Fibroblast of skin of back (primary cell): ENCODE data around the gene TBC1D22A. TPM values are rescaled to one million over a fixed set of nuclear protein-coding genes. Genes with fewer than 3 reads are reported as not detected.
A peak's percentile ranks its signal among the peaks of the same experiment; 100 is the strongest.
"Not testable (repeated sequence)": the region's sequence is repeated elsewhere in the genome, so short reads cannot be mapped to it uniquely, and the experiment has no call there.

ENCODE experiments used
- DNase-seq: peaks from one replicate; pipeline ENCODE4 v3.0.0-alpha.2; 2013
- polyA plus RNA-seq, 2 experiments: library from polyadenylated mRNA; unstranded; fragments of 120-200 nt; gene quantifications; one replicate each; pipeline ENCODE4 v1.2.1, GENCODE V29; 2013; ENCODE audit not compliant: insufficient read length in 2 of 2

The TBC1D22A gene, protein sequence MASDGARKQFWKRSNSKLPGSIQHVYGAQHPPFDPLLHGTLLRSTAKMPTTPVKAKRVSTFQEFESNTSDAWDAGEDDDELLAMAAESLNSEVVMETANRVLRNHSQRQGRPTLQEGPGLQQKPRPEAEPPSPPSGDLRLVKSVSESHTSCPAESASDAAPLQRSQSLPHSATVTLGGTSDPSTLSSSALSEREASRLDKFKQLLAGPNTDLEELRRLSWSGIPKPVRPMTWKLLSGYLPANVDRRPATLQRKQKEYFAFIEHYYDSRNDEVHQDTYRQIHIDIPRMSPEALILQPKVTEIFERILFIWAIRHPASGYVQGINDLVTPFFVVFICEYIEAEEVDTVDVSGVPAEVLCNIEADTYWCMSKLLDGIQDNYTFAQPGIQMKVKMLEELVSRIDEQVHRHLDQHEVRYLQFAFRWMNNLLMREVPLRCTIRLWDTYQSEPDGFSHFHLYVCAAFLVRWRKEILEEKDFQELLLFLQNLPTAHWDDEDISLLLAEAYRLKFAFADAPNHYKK
- polyA plus RNA-seq (2013, experiment 1 of 2; ENCODE audit: insufficient read length), result 23.0 TPM
- polyA plus RNA-seq (2013, experiment 2 of 2; ENCODE audit: insufficient read length), result 20.6 TPM

DNA sequence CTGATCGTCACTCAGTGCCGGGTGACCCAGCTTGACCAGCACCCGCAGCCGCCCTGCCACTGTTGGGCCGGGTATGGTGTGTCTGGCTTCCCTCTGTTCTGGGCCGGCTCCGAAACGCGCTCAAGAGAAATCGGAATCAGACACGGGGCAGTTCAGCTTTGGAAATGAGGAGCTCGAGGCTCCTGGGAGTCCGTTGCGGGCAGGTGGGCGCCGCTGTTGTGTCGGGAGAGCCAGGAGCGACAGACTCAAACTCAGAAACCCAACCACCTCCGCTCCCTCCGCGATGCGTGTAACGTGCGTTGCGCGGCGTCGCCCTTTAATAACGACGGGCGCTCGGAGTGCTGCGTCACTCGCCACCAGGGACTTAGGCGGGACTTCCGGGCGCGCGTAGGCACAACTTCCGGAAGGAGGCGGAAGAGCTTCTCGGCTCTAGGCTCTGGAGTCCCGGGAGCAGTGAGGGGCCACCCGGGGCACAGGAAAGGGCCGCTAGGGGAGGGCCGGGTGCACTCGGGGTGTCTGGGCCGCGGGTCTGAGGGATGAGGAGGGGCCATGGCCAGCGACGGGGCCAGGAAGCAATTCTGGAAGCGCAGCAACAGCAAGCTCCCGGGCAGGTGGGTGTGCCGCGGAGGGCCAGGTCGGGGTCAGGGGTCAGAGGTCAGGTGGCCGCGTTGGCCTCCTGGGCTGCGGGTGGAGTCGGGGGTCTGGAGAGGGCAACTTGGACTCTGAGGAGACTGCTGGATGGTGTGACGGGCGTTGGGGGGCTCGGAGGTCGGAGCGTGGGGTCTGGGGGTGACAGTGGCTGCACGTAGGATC is at the start of gene TBC1D22A:
Gene TBC1D22A (plus strand): TSS at position 413 of the 813 bp plus-strand sequence. CDS start 137 bp downstream, at position 550.
- peak; percentile 94 for DNase-seq

DNA sequence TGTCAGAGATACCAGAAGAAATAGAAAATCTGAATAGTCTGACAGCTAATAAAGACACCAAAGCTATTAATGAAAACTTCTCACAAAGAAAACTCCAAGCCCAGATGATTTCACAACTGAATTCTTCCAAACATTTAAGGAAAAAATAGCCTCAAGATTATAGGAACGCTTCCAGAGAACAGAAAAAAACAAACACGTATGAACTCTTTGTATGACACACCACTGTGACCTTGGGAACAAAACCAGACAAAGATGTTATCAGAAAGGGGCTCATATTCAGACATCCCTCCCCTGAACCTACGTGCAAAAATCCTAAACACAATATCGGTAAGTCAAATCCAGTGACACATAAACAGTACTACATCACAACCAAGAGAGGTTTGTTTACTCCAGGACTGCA is 47.9 kb upstream of the TBC1D22A start:
- DNase-seq, result no peak

DNA sequence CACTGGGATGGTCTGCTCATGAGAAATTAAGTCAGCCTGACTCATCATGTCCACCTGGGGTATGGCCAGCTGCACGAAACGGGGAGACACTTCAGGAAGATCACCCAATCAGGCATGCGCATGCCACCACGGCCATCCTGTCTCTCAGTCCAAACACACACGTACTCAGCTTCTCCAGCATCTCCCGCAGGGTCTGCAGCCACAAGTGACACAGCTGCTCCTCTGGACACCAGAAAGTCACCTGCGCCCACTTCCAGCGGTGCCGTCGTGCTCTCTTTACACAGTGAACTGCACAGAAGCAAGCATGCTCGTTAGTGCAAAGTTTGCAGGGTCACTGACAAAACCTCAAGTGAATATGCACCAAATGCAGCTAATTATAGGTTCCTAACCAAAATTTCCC is 42.5 kb upstream of the TBC1D22A start:
- DNase-seq, result no peak

DNA sequence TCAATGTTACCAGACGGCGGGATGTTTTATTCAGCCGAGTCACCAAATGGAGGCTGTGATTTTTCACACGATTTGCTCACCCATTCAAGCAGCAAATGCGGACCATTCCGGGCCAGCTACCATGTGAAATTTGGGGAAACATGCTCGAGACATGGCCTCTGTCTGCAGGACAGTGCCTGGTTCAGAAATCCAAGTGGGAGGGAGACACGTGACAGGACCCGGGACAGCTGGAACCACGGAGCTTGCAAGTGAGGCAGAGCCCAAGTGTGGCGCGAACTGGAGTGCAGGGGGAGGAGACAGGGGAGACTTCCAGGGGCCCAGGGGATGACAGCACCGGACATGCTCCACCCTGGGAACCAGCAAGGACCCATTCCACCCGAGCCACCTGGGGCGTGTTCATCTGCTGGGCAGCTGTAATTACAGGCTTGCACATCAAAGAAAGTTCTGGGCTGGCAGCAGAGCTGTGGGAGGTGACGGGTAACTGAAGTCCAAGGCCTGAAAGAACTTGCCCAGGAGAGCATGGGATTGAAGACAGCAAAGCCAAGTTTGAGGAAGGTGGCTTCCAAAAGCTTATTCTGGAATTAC is 40.9 kb upstream of the TBC1D22A start:
- no peak for DNase-seq

DNA sequence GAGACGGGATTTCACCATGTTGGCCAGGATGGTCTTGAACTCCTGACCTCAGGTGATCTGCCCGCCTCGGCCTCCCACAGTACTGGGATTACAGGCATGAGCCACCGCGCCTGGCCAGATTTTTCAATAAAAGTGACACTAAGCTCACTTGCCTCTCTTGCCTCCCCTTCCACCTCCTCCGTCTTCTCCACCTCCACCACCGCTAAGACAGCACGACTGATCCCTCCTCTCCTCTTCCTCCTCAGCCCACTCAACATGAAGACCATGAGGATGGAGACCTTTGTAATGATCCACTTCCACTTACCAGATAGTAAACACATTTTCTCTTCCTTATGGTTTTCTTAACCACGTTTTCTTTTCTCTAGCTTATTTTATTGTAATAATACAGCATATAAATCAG is 38.6 kb upstream of the TBC1D22A start:
- DNase-seq, result no peak

DNA sequence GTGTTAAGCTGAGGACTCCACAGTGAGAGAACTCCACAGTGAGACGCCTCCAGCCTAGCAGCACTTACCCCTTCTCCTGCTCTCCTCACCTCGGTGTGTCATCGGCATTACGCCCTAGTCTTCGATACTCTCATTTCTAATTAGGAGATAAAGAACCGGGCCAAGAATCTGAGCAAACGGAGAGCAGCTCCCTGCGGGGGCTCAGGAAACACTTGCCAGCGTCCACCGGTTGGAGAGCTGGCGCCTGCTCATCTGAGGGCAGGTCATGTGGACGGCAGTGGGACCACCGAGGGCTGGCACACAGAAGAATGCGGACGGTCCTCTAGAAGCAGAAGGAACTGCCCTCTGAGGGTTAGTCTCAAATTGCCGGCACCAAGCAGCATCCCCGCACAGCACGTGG is 37.4 kb upstream of the TBC1D22A start:
- no peak for DNase-seq

DNA sequence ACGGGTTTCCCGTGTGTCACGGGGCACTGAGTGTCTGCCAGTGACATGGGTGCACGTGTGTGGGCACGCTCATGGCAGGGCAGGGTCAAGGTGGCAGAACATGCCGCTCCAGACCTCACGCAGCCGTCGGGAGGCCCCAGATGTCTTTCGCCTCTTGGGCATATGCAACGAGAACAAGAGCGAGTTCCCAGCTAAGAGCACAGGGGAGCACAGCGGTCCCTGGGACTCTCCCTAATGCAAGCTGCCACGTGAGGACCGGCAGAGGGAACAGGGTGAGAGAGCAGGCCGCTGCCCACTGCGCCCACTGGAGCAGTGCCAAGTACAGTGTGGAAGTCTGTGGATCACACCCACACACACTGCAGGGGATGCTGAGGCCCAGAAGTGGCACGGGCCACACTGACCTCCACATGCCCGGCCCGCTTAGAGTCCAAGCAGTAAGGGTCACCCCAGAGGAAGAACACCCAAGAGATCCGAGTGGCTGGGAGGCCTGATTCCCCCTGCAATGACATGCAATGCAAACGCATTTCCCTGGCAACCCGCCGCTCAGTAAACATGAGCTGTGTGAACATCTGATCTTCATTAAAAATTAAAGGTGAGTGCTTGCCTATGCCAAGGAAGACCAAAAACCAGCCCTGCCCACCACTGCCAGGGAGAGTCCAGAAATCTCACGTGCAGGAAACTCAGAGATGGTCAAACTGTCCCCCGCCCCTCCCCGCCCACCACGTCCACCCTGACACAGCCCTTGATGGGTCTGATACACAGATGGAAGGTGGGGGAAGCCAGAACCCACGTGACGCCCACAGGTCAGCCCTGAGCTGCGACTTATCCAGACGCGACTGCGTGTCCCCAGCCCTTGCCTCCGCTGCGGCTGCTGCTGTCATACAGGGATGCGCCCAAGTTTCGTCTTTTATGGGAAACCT is 36.1 kb upstream of the TBC1D22A start:
- no peak for DNase-seq

DNA sequence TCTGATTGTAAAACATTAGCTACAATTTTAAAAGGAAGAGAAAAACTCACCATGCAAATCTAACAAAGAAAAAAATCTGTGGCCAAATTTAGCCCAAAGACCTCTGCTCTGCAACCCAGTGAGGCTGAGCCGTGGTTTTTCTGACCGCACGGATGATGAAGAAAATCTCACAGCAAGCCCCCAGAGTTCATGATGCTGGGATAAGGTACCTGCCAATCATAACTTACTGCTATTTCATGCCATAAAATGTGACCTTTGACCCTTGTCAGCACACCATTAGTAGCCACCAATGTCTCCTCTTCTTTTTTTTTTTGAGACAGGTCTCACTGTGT is 35.5 kb upstream of the TBC1D22A start:
- DNase-seq, result no peak

DNA sequence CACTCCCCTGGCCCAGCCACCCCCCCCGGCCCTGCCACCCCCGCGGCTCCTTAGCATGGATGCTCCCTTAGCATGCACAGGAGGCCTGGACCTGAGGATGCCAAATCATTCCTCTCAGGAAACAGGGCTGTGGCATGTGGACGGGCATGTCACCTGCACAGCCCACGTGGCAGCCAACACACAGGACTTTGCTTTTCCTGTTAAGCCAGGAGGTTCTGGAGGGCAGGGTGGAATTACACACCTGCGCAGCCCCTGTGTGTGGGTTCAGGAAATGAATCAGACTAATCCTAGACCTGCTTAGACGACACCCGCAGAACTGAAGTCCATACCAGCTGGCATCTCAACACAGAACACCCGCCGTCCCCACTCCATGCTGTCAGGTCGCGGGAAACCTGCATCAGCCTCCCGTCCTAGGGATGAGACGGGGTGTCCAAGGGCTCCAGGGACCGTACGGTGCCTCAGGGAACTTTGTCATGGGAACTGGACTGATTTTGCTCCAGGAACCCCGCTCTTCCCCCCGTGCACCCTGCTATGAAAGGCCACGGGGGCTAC is 34.6 kb upstream of the TBC1D22A start:
- no peak for DNase-seq

DNA sequence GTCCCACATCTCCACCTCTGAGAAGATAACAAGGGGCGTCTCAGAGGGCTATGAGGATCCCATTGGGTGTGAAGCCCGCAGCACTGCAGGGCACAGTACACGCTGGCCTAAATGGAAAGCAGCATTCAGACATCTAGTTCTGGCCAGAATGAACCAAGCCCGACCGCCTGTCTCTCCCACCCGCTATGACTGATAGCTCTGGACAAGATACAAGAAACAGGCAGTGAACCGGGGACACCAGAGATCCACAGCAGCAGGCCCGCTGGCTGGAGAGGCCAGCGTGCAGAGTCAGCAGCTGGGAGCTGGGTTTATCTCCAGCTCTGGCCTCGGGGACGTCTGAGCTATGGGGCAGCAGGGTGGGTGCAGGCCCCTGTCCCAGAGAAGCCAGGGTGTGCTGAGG is 34.0 kb upstream of the TBC1D22A start:
- no peak for DNase-seq

DNA sequence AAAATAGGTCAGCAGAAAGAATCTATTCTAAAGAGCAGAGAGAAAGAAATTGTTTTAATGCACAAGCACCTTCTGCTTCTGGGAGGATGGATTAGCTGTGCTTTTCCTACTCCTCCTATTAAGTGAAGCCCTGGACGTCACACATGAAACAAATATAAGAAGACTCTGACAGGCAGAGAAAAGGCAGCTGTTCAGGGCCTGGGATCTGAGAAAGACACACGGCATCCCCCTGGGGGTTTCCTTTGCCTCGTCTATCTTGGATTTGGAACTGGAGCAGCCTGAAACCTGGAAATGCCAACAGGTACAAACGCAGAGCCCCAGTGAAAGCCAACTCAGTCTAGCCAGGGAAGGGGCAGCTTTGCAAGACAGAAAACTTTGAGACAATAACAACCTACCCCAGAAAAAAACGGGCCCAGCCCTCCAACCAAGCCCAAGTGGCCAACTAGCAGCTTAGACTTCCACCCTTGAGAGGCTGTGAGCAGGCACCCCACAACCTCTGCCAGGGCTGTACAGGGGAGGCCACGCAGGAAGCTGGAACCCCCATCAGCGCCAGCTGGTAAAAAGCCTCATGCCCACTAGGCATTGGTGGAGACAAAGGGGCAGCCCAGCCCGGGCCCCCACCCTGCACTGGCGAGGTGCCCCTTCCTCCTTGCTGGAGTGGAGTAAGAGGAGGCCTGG is 31.7 kb upstream of the TBC1D22A start:
- DNase-seq, result no peak

DNA sequence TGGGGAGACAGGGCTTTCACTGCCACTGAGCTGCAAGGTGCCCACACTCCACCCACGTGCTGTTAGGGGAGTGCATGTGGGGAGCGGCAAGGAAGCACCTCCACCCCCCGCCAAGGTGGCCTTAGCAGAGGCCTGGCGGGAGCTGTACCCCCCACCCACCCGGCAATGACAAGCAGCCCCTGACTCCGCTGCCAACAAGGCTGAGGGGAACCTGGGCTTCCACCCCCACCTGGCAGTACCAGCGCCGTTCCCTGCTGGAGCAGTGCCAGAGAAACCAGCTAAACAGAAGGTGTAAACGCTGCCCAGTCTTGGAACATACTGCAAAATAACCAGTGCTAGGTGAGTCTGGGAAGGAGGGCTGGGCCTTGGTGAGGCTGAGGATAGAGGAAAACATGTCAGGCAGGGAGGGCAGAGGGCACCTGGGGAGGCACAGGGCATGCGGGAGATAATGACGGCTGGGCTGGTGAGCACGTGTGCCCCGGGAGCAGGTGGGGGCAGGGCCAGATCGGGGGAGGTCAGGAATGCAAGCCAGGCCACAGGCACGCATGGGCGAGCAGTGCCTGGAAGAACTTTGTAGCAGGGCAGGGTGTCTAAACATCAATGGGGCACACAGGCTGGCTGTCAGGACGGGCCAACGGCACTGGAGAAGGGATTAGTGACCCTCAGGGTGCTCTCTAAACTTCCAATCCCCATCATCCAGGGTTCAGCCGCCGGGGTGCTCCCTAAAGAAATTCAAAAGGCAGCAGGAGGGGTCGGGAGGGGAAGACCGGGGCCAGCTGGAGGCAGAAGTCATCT is 31.0 kb upstream of the TBC1D22A start:
- peak; percentile 40 for DNase-seq

DNA sequence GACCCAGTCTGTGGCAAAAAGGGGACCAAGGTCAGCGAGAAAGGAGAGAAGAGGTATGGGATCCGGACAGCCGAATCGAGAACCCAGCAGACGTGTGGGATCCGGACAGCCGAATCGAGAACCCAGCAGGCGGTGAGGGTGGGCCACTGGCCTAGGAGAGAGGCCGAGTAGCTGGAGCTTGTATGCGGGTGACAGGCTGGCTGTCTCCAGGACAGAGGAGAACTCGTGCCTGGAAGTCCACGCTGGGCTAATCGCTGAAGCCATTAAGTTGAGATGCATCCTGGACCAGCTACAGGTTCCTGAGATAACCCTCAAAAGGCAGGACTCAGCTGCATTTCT is 30.4 kb upstream of the TBC1D22A start:
- no peak for DNase-seq

DNA sequence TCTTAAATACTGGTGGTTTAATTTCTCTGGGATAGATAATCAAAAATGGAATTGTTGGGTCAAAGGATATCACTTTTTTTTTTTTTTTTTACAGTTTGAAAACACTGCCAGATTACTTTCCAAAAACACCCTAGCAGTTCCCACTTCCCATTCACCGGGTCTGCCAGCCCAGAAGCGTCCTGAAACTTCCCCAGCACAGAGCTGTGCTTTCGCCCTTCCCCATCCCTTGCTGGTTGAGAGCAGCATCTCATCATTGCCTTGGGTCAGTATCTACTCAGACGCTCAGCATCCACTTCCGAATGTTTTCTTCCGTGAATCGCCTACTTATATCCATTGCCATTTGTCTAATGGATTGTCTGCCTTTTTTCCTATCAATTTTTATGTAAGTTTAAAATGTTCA is 29.9 kb upstream of the TBC1D22A start:
- no peak for DNase-seq

DNA sequence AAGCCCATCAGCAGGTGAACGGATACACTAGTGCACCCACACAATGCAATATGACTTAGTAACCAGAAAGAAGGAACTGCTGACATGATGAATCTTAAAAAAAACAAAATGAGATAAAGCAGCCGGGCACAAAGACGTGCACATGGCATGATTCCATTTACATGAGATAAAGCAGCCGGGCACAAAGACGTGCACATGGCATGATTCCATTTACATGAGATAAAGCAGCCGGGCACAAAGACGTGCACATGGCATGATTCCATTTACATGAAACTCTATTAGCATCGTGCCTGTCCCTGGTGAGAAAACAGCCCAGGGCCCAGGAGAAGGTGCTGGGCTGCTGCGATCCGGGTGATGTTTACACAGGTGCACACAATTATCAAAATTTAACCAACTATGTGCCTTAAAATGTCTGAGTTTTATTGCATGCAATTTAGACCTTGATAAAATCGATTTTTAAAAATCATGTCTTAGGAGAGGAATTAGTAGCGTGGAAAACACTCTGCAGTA is 28.2 kb upstream of the TBC1D22A start:
- DNase-seq, result not testable (repeated sequence)

DNA sequence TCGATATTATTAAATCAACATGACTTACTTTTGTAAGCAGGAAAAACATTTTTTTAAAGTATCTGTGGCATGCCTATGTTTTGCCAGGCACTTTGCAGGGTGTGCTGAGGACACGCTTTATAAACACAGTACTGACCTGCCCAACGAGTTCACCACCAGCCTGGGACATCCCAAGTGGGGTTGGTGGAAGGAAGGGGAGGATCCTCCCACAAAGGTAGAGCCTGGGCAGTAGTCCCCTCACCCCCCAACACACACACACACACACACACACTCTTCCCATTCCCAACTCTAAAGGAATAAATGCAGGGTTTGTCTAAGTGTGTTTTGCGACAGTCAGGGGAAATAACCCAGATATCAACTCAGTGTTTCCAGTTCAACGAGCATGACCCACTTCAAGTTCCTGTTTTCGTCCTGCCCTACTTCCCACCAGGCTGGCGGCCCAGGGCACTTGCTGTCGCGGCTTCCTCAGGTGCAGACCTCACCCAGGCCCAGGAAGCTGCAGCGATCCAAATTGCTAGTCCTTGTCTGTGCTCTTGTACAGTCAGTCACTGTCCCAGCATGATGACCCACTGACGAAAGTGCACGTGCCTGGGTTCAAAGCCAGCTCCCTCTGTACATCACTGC is 27.5 kb upstream of the TBC1D22A start:
- DNase-seq, result no peak

DNA sequence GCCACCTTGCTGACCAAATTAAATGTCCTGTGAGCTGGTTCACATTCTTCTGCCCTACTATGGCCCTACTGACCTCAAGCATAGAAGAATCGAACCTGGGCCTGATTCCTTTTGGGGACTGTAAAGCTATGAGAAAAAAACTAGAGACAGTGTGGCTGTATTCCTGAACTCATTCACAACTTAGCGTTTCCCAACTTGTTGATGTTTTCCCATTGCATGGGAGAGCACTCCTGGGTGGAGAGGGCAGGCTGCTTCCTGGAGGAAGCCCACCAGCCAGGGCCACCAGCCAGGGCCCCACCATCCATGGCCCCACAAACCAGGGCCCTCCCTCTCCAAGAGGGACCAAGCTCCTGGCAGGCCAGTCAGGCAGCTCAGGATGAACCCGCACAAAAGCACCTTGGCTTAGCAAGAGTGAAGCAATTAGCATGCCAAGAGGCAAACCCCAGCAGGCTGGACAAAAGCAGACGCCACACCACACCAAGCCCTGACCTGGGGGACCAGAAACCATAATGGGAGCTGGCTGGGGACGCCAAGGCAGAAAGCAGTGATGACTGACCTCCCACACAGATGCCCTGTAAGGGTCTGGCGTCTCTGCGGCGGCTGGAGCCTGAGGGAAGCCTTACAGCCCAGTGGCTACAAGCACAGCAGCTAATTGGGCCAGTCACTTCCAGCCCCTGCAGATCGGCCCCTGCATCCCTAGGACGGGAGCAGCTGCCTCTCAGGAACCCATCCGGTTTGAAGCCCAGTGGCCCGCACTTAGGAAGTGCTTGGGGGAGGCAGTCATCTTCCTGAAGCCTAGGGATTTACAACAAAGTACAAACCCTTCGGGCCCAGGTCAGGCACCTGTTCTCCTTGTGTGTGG is 26.5 kb upstream of the TBC1D22A start:
- DNase-seq, result no peak

DNA sequence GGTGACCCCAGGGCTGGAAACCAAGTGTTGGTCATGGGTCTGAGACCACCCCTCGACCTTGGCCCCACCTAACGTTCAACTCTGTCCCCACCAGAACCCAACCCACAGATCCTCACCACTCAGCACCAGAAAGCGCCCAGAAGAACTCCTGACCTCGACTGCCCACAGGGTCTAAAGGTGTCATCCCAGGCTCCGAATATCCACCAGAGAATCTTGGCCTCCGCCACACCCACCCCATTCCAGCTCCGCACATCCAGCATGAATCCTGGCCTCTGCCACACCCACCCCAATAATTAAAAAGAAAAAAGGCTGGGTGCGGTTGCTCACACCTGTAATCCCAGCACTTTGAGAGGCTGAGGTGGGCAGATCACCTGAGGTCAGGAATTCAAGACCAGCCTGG is 25.7 kb upstream of the TBC1D22A start:
- no peak for DNase-seq
